Heart right ventricle (tissue), 16 donors: ENCODE results near the gene LPO. TPM values are rescaled to one million over a fixed set of nuclear protein-coding genes. Genes with fewer than 3 reads are reported as not detected.

Experiments used
- ATAC-seq, 8 donors: fragments of 200-7000 bp; cut with Tn5 transposase; one replicate each; pipeline ENCODE4 v1.9.1; 2020; ENCODE audit warnings: mild to moderate bottlenecking in 8 of 8, moderate library complexity in 8 of 8, moderate number of reproducible peaks in 1 of 8
- DNase-seq, 2 donors: peaks; one replicate each; pipeline ENCODE4 v3.0.0-alpha.2; 2020
- H3K27ac ChIP-seq, 10 donors: fragments of 200-600 bp; sonication (generic) in 2 of 10; one replicate each; pipeline versions ENCODE4 v1.5.0 to v1.8.0; 2020 to 2022; ENCODE audit warnings: mild to moderate bottlenecking in 3 of 10
- H3K27me3 ChIP-seq, 7 donors: fragments of 200-600 bp; one replicate each; pipeline ENCODE4 v1.8.0; 2021 to 2022; ENCODE audit warnings: mild to moderate bottlenecking in 2 of 7
- H3K36me3 ChIP-seq, 9 donors: fragments of 200-600 bp; sonication (generic) in 1 of 9; one replicate each; pipeline versions ENCODE4 v1.5.0 to v1.8.0; 2020 to 2022; ENCODE audit warnings: mild to moderate bottlenecking in 2 of 9
- H3K4me1 ChIP-seq, 9 donors: fragments of 200-600 bp; sonication (generic) in 1 of 9; one replicate each; pipeline versions ENCODE4 v1.5.0 to v1.8.0; 2020 to 2022; ENCODE audit warnings: mild to moderate bottlenecking in 4 of 9
- H3K4me3 ChIP-seq, 10 donors: fragments of 200-600 bp; sonication (generic) in 2 of 10; one replicate each; pipeline versions ENCODE4 v1.5.0 to v1.8.0; 2020 to 2022; ENCODE audit warnings: mild to moderate bottlenecking in 7 of 10, moderate library complexity in 2 of 10
- H3K9me3 ChIP-seq, 11 donors: fragments of 200-600 bp in 10 of 11; sonication (generic) in 2 of 11; one replicate each; pipeline versions ENCODE4 v1.5.0 to v1.8.0; 2013 to 2022; ENCODE audit warnings: mild to moderate bottlenecking in 2 of 11, control low read depth in 1 of 11, moderate library complexity in 1 of 11
- CTCF ChIP-seq, 9 donors: fragments of 200-600 bp; sonication (generic) in 2 of 9; IDR thresholded peaks; one replicate each; pipeline versions ENCODE4 v1.5.0 to v1.8.0; 2021 to 2022; ENCODE audit warnings: antibody characterized with exemption in 9 of 9, mild to moderate bottlenecking in 5 of 9, moderate library complexity in 1 of 9
- WGBS, 2 donors: extraction: QIAGEN DNeasy Blood & Tissue Kit; methylation state at CpG; one replicate each; pipeline ENCODE4 v1.1.7; 2013; ENCODE audit warnings: inconsistent platforms in 1 of 2; 5-methylcytosine and 5-hydroxymethylcytosine counted together
- intact Hi-C, 10 donors: fragments of 100-400 bp; cut with DNase I; formaldehyde crosslinking; loops; one replicate each; pipeline versions ENCODE4 v1.11.1 to v1.14.2; 2022
- polyA plus RNA-seq, 2 donors: library from polyadenylated mRNA; stranded (reverse); fragments of 200-250 nt; gene quantifications; one replicate each; pipeline ENCODE4 v1.2.3, GENCODE V29; 2013
- total RNA-seq, 10 donors: library from RNA; stranded (reverse); fragmentation: NEBNext Ultra II Directional in 3 of 10; extraction: Animal tissue kit (Norgen Biotek cat#: 25700) in 3 of 10; gene quantifications; one replicate each; pipeline versions ENCODE4 v1.2.1 to v1.2.4, GENCODE V29; 2021 to 2023
- donor health status: Arrhythmogenic right ventricular cardiomyopathy.
- donor health status: ischemic (EF 13 %, LVEDD 7.1; RV severe dilation, severe dysfunction).
- donor health status: healthy with polysubstance abuse.
- donor health status: DM: no; HTN: yes; CAD: no.
- donor health status: DM: no; HTN: no; CAD: no.
- donor health status: ischemic (EF 25% LVEDD 6.9; RV normal size, moderate dysfunction).
- donor health status: ischemic (EF 25% LVEDD 5.7; RV mildly dilated, moderate dysfunction).
- donor health status: healthy.
- donor health status: DM: yes; HTN: yes; CAD: no.
- donor health status: Ischemic cardiomyopathy.
- donor health status: ischemic (EF 35%, LVEDD 5.7; RV mildly dilated, moderate dysfunction).
- donor health status: nonischemic (EF 11% LVEDD 7.7; RV severe dilation, severe dysfunction).
- donor health status: DM: yes; HTN: yes; CAD: no.
- donor health status: PGD.
- donor health status: ischemic (EF 29% LVEDD 5.4; RV normal size, mild dysfunction).
- donor health status: nonischemic (EF 23%, LVEDD 6.1; RV moderate dilation, normal function).

Gene LPO
- total and polyA plus RNA-seq, 12 donors: not detected

DNA sequence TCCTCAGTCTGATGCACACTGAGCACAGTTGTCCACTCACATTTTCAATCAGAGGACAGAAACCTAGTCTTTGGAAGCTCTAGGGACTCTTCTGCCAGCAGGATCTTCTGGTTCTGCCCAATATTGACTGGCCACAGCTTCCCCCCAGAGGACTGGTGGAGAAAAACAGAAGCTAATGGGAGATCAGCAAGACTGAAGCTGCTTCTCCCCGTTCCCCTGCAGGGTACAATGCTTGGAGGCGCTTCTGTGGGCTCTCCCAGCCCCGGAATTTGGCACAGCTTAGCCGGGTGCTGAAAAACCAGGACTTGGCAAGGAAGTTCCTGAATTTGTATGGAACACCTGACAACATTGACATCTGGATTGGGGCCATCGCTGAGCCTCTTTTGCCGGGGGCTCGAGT lies 35.5 kb upstream of the LPO start:
- Histone ChIP-seq H3K4me1 (no peaks in the 10 kb centered on the region), H3K4me3 (no peak overlapping the region), H3K36me3 (peaks cover 0 to 33% (median 14%) of the 10 kb centered on the region in 9 donors), H3K27ac (no peak overlapping the region), H3K27me3 (peaks cover 0 to 20% (median 14%) of the 10 kb centered on the region in 7 donors), H3K9me3 (no peaks in the 10 kb centered on the region)
- intact Hi-C loops: no loop called here
- TF ChIP-seq CTCF (IDR thresholded peaks at IDR 0.05): no peak
- WGBS, 2 donors: 78 to 85% methylated on average over 7 of the region's 7 CpGs
- DNase-seq (no peak), ATAC-seq (no peak)

GRCh38 chr17:58204796-58205195 lies 33.6 kb upstream of the LPO start:
- no peaks in the 10 kb centered on the region for H3K4me1 ChIP-seq
- peaks cover 0 to 51% (median 23%) of the 10 kb centered on the region in 9 donors for H3K36me3 ChIP-seq
- H3K9me3 ChIP-seq: no peaks in the 10 kb centered on the region
- peaks cover 0 to under 1% (median 0%) of the 10 kb centered on the region in 7 donors for H3K27me3 ChIP-seq
- no peak overlapping the region for H3K4me3 ChIP-seq
- no peak for TF ChIP-seq CTCF (IDR thresholded peaks at IDR 0.05)
- ATAC-seq (no peak), DNase-seq (no peak)
- 85 to 88% methylated on average over 5 of the region's 5 CpGs for WGBS, 2 donors
- H3K27ac ChIP-seq: no peak overlapping the region
- intact Hi-C loops: no loop called here

DNA sequence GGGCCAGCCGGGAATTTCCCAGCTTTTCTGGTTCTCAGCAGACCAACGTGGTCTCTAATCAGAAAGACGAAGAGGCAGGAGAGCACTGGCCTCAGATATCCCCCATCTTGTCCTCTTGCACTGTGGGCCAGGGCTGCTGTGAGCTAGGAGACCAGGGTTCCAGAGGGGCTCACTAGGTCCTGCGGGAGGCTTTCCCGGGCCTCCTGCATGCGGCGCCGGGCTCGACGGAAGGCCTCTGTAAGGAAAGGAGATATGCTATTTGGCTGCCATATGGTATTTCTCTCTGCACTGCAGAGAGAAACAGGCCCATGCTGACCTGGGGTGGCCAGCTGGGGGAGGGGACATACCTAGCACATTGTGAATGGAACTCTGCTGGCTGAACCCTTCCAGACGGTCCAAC lies 32.4 kb upstream of the LPO start:
- Histone ChIP-seq H3K9me3 (no peaks in the 10 kb centered on the region), H3K27me3 (no peaks in the 10 kb centered on the region), H3K4me3 (no peak overlapping the region), H3K4me1 (no peaks in the 10 kb centered on the region), H3K27ac (no peak overlapping the region), H3K36me3 (peaks cover 0 to 62% (median 30%) of the 10 kb centered on the region in 9 donors)
- ATAC-seq (no peak), DNase-seq (no peak)
- intact Hi-C loops: no loop called here
- TF ChIP-seq CTCF (IDR thresholded peaks at IDR 0.05): no peak
- 85 to 87% methylated on average over 11 of the region's 11 CpGs for WGBS, 2 donors

- Histone ChIP-seq H3K4me3 (no peak overlapping the region), H3K4me1 (no peaks in the 10 kb centered on the region), H3K36me3 (peaks cover 0 to 77% (median 36%) of the 10 kb centered on the region in 9 donors), H3K27ac (no peak overlapping the region), H3K9me3 (no peaks in the 10 kb centered on the region), H3K27me3 (no peaks in the 10 kb centered on the region)
- DNase-seq: no peak
- no peak for ATAC-seq
- TF ChIP-seq CTCF (IDR thresholded peaks at IDR 0.05): no peak
- intact Hi-C loops: no loop called here
- 79 to 89% methylated on average over 3 of the region's 3 CpGs for WGBS, 2 donors
Observed at GRCh38 chr17:58207451-58207850, 30.9 kb upstream of the LPO start.
